Measurements from ENCODE around the gene MUC4. TPM values are rescaled to one million over a fixed set of nuclear protein-coding genes. Genes with fewer than 3 reads are reported as not detected.
"Not testable (repeated sequence)": the region's sequence is repeated elsewhere in the genome, so short reads cannot be mapped to it uniquely, and the experiment has no call there.

The MUC4 gene
- total RNA-seq, 1 donor from 2014 or later = not detected

DNA sequence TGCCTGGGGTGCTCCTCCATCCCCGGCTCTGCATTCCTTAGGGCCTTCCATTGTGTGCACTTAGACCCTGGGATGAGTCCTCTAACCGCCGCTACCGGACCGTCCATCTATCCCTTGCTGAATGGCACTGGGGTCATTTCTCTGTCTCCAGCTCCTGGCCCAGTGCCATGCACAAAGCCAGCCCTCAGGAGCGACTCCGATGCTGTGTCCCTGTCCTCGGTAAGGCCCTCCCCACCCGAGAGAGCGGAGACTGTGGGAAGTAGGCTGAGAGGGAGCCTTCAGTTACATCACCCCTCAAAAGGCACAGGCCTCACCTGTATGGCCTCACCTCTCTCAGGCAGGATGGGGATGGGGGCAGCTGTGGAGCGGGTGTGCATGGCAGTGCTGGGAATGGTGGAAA, 33.8 kb downstream of the MUC4 start:
- TF ChIP-seq, protein P1, sequence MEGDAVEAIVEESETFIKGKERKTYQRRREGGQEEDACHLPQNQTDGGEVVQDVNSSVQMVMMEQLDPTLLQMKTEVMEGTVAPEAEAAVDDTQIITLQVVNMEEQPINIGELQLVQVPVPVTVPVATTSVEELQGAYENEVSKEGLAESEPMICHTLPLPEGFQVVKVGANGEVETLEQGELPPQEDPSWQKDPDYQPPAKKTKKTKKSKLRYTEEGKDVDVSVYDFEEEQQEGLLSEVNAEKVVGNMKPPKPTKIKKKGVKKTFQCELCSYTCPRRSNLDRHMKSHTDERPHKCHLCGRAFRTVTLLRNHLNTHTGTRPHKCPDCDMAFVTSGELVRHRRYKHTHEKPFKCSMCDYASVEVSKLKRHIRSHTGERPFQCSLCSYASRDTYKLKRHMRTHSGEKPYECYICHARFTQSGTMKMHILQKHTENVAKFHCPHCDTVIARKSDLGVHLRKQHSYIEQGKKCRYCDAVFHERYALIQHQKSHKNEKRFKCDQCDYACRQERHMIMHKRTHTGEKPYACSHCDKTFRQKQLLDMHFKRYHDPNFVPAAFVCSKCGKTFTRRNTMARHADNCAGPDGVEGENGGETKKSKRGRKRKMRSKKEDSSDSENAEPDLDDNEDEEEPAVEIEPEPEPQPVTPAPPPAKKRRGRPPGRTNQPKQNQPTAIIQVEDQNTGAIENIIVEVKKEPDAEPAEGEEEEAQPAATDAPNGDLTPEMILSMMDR (conservative IDR thresholded peaks at IDR 0.05) = no peak
- no peaks in the 10 kb centered on the region for H3K27me3 Mint-ChIP-seq (ENCODE audit: low read depth)
- H3K27ac Mint-ChIP-seq (ENCODE audit: unreplicated experiment) = no peak overlapping the region
- H3K36me3 Mint-ChIP-seq (ENCODE audit: low read depth) = no peaks in the 10 kb centered on the region
- no peak overlapping the region for H3K4me3 Mint-ChIP-seq
- no peak for DNase-seq (ENCODE audit: low read depth, low spot score)
- H3K4me1 Mint-ChIP-seq = no peaks in the 10 kb centered on the region
- no peaks in the 10 kb centered on the region for H3K9me3 Mint-ChIP-seq

DNA sequence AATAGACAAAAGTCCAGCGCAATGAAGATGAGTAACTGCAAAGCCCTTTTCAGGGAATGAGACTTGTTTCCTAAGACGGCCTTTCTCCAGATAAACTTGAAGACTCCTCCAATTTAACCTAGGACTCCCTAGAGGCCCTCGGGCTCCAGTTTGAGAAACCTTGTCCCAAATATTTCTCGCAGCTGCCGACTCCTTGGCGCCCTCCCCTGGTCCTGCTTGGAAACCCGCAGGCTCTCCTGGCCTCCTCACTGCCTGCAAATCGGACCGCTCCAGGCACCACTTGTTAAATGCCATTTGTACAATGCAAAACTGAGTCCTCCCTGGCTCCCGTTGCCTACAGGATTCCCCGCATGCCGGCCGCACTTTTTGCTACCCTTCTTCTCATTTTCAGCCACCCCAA, 36.8 kb downstream of the MUC4 start:
- no peaks in the 10 kb centered on the region for H3K4me1 Mint-ChIP-seq
- H3K27ac Mint-ChIP-seq (ENCODE audit: unreplicated experiment) = no peak overlapping the region
- no peaks in the 10 kb centered on the region for H3K9me3 Mint-ChIP-seq
- peak; percentile 53 for DNase-seq (ENCODE audit: low read depth, low spot score)
- H3K36me3 Mint-ChIP-seq (ENCODE audit: low read depth) = no peaks in the 10 kb centered on the region
- no peaks in the 10 kb centered on the region for H3K27me3 Mint-ChIP-seq (ENCODE audit: low read depth)
- TF ChIP-seq, protein P1 (conservative IDR thresholded peaks at IDR 0.05) = peak; percentile 54
- H3K4me3 Mint-ChIP-seq = no peak overlapping the region

DNA sequence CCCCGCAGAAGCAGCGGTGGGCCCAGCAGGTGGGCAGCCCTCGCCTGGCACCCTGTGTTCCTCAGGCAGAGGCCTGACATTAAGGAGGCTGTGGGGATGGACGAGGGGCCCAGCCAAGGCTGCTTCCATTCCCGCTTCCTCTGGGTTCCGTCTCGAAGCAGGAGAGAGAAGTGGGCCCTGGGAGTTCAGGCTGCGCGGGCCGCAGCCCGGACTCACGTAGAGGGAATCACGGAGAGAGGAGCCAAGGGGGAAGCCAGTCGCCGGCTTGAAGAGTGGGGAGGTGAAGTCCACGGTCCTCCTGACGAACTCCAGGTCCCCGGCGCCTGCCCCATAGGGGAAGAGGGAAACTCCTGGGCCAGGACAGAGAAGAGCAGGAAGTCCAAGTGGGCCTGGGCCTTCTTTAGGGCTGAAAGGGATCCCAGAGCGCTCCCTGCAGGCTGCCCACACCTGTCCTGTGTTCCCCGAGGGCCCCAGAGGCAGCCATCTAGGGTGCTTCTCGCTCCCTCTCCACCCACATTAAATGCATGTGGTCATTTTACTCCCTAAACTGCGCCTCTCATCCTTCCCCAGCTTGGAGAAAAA, 37.7 kb downstream of the MUC4 start:
- H3K4me3 Mint-ChIP-seq = no peak overlapping the region
- no peak overlapping the region for H3K27ac Mint-ChIP-seq (ENCODE audit: unreplicated experiment)
- H3K4me1 Mint-ChIP-seq = no peaks in the 10 kb centered on the region
- DNase-seq (ENCODE audit: low read depth, low spot score) = no peak
- TF ChIP-seq, protein P1 (conservative IDR thresholded peaks at IDR 0.05) = no peak
- no peaks in the 10 kb centered on the region for H3K27me3 Mint-ChIP-seq (ENCODE audit: low read depth)
- H3K36me3 Mint-ChIP-seq (ENCODE audit: low read depth) = no peaks in the 10 kb centered on the region
- no peaks in the 10 kb centered on the region for H3K9me3 Mint-ChIP-seq

DNA sequence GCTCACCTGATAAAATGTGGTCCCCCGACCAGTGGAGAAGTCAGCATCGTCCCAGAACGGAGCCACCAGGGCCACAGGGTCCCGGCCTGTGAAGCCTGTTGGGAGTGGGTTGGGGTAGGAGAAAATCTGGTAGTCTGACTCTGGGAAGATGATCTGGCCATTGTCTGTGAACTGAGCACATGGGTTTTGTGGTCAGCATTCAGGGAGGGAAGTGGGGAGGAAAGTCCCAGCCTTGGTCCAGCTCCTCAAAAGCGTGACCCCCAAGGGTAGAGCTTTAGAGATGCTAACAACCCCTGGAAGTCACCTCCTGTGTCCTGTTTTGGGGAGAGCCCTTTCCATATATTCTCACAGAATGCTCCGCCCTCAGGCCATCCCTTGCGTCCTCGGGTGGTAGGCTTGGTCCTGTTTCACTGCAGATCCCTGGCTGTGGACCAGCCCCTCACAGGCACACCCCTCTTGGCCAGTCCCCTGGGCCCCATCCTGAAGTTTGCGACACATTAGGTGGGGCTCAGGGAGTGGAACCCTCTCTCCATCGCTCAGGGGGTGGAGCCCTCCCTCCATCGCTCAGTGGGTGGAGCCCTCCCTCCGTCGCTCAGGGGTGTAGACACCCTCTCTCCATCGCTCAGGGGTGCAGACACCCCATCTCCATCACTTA, 40.0 kb downstream of the MUC4 start:
- DNase-seq (ENCODE audit: low read depth, low spot score) = no peak
- H3K4me3 Mint-ChIP-seq = no peak overlapping the region
- no peaks in the 10 kb centered on the region for H3K4me1 Mint-ChIP-seq
- H3K27ac Mint-ChIP-seq (ENCODE audit: unreplicated experiment) = no peak overlapping the region
- H3K9me3 Mint-ChIP-seq = no peaks in the 10 kb centered on the region
- H3K36me3 Mint-ChIP-seq (ENCODE audit: low read depth) = peaks cover 3% of the 10 kb centered on the region
- TF ChIP-seq, protein P1 (conservative IDR thresholded peaks at IDR 0.05) = no peak
- no peaks in the 10 kb centered on the region for H3K27me3 Mint-ChIP-seq (ENCODE audit: low read depth)

DNA sequence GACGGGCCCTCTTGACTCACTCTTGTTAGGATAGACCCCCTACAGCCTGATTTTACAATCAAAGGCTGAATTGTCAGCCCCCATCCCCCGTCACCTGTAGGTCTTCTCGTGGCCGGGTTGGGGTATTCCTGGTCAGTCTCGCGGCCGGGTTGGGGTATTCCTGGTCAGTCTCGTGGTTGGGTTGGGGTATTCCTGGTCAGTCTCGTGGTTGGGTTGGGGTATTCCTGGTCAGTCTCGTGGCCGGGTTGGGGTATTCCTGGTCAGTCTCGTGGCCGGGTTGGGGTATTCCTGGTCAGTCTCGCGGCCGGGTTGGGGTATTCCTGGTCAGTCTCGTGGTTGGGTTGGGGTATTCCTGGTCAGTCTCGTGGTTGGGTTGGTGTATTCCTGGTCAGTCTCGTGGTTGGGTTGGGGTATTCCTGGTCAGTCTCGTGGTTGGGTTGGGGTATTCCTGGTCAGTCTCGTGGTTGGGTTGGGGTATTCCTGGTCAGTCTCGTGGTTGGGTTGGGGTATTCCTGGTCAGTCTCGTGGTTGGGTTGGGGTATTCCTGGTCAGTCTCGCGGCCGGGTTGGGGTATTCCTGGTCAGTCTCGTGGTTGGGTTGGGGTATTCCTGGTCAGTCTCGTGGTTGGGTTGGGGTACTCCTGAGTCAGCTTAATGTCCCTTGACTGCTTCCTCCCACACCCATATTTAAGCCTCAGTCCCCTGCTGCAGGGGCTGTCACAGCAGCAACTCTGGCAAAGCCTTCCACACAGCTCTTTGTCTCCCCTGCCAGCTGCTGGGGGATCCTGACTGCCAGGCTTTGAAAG, 40.7 kb downstream of the MUC4 start:
- not testable (repeated sequence) for H3K36me3 Mint-ChIP-seq (ENCODE audit: low read depth); H3K9me3 Mint-ChIP-seq; H3K27me3 Mint-ChIP-seq (ENCODE audit: low read depth); H3K27ac Mint-ChIP-seq (ENCODE audit: unreplicated experiment); H3K4me3 Mint-ChIP-seq; H3K4me1 Mint-ChIP-seq; DNase-seq (ENCODE audit: low read depth, low spot score)

All from neural crest cell (in vitro differentiated cells).